Measurements from ENCODE around the gene POLR2E.

DNA sequence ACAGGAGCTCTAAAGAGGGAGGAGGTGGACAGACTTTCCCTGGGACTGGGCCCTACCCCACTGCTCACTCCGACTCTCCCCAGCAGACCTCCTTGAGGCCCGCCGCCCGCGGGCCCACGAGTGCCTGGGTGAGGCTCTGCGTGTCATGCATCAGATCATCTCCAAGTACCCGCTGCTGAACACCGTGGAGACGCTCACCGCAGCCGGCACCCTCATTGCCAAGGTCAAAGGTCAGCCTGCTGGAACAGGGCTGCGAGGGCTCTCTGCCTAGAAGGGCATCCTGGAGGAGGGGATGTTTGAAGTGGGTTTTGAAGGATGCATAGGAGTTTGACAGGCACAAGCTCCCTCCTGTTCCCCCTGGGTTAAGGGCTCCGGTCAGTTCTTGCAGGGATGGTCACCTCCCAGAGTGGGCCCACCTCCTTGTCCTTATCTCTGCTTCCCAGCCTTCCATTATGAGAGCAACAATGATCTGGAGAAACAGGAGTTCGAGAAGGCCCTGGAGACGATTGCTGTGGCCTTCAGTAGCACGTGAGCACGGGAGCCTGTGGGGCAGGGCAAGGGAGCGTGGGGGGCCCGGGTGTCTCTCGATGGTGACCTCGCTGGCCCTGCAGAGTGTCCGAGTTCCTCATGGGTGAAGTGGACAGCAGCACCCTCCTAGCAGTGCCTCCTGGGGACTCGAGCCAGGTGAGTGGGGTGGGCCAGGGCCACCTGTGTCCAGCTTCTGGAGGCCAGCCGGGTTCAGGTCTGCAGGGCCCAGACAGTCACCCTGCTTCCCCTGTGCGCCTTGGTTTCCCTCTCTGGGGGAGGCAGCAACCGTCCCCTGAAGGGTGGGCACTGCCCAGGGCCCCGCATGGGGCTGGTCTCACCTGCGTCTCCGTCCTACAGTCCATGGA is 21.9 kb downstream of the POLR2E start:
- TF ChIP-seq, protein P1, sequence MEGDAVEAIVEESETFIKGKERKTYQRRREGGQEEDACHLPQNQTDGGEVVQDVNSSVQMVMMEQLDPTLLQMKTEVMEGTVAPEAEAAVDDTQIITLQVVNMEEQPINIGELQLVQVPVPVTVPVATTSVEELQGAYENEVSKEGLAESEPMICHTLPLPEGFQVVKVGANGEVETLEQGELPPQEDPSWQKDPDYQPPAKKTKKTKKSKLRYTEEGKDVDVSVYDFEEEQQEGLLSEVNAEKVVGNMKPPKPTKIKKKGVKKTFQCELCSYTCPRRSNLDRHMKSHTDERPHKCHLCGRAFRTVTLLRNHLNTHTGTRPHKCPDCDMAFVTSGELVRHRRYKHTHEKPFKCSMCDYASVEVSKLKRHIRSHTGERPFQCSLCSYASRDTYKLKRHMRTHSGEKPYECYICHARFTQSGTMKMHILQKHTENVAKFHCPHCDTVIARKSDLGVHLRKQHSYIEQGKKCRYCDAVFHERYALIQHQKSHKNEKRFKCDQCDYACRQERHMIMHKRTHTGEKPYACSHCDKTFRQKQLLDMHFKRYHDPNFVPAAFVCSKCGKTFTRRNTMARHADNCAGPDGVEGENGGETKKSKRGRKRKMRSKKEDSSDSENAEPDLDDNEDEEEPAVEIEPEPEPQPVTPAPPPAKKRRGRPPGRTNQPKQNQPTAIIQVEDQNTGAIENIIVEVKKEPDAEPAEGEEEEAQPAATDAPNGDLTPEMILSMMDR (conservative IDR thresholded peaks at IDR 0.05; ENCODE audit: low read depth, low read length): no peak
- no peak for TF ChIP-seq EZH2 (IDR thresholded peaks at IDR 0.05; ENCODE audit: borderline replicate concordance, low read depth, low read length, poor library complexity, severe bottlenecking)

All from A673 (cell line).